Uterus (tissue), 4 donors: ENCODE measurements around the gene NOP16. TPM values are rescaled to one million over a fixed set of nuclear protein-coding genes. Genes with fewer than 3 reads are reported as not detected.

Experiments used
- DNase-seq, 2 donors: peaks; one replicate each; pipeline ENCODE4 v3.0.0-alpha.2; 2019 to 2020
- H3K27ac ChIP-seq, 2 donors: fragments of 200-600 bp; sonication (generic); 1 replicate in 1 of 2; 2 replicates in 1 of 2; pipeline ENCODE4 v1.5.1; 2016 to 2018
- H3K27me3 ChIP-seq, 2 donors: fragments of 200-600 bp; sonication (generic); one replicate each; pipeline ENCODE4 v1.5.1; 2018 to 2019; ENCODE audit warnings: control low read depth in 1 of 2
- H3K36me3 ChIP-seq, 2 donors: fragments of 200-600 bp; sonication (generic); one replicate each; pipeline ENCODE4 v1.5.1; 2019; ENCODE audit warnings: control low read depth in 1 of 2
- H3K4me1 ChIP-seq, 2 donors: fragments of 200-600 bp; sonication (generic); one replicate each; pipeline ENCODE4 v1.5.1; 2018 to 2019; ENCODE audit warnings: control low read depth in 1 of 2
- H3K4me3 ChIP-seq, 2 donors: fragments of 200-600 bp; sonication (generic); 1 replicate in 1 of 2; 2 replicates in 1 of 2; pipeline ENCODE4 v1.5.1; 2018 to 2019; ENCODE audit warnings: mild to moderate bottlenecking in 1 of 2
- H3K9me3 ChIP-seq, 2 donors: fragments of 200-600 bp; sonication (generic); one replicate each; pipeline ENCODE4 v1.5.1; 2019; ENCODE audit warnings: control low read depth in 1 of 2
- CTCF ChIP-seq, 4 experiments: fragments of 200-600 bp in 2 of 4; fragments of 450-650 bp in 2 of 4; sonication (generic) in 2 of 4; IDR thresholded peaks; one replicate each; pipeline ENCODE4 v1.5.1; 2016 to 2019; ENCODE audit warnings: antibody characterized with exemption in 4 of 4, mild to moderate bottlenecking in 2 of 4, moderate library complexity in 1 of 4
- POLR2A ChIP-seq, 2 donors: fragments of 450-650 bp; IDR thresholded peaks; one replicate each; pipeline ENCODE4 v1.6.1; 2016; ENCODE audit warnings: antibody characterized with exemption in 2 of 2, mild to moderate bottlenecking in 1 of 2, moderate library complexity in 1 of 2
- intact Hi-C: fragments of 100-400 bp; cut with DNase I; formaldehyde crosslinking; loops from one replicate; pipeline ENCODE4 v1.15.1; 2023; ENCODE audit warnings: low total_unique reads
- total RNA-seq, 4 donors: library from RNA; depleted of rRNA in 3 of 4; stranded (reverse); fragments of >200 nt in 3 of 4; gene quantifications; one replicate each; pipeline versions ENCODE4 v1.1.0 to v1.2.4, GENCODE V29; 2014 to 2023
- donor health status: DM: yes; HTN: yes; CAD: no.

Gene NOP16
- total RNA-seq, 4 donors from 2014 or later, result 0.51 to 17.8 (median 7.9) TPM

GRCh38 chr5:176391479-176391878, 3.1 kb upstream of the NOP16 start:
- no peaks in the 10 kb centered on the region for H3K27me3 ChIP-seq
- no peak for TF ChIP-seq CTCF (IDR thresholded peaks at IDR 0.05)
- TF ChIP-seq POLR2A (IDR thresholded peaks at IDR 0.05), result no peak
- peaks cover 0 to 5% of the 10 kb centered on the region in 2 donors for H3K4me1 ChIP-seq
- H3K27ac ChIP-seq, result no peak overlapping the region
- H3K4me3 ChIP-seq, result no peak overlapping the region
- no peaks in the 10 kb centered on the region for H3K36me3 ChIP-seq
- DNase-seq, result no peak
- no peaks in the 10 kb centered on the region for H3K9me3 ChIP-seq
- intact Hi-C loops, result no loop called here

- intact Hi-C loops, result no loop called here
- TF ChIP-seq CTCF (IDR thresholded peaks at IDR 0.05) (no peak), POLR2A (IDR thresholded peaks at IDR 0.05) (peak; percentile 64 to 69)
- no peaks in the 10 kb centered on the region for H3K36me3 ChIP-seq
- H3K9me3 ChIP-seq, result no peaks in the 10 kb centered on the region
- no peaks in the 10 kb centered on the region for H3K27me3 ChIP-seq
- peaks cover 0 to 5% of the 10 kb centered on the region in 2 donors for H3K4me1 ChIP-seq
- peak overlapping the region; percentile 96 to 99 for H3K27ac ChIP-seq
- peak overlapping the region; percentile 89 to 97 for H3K4me3 ChIP-seq
- DNase-seq, result no peak
These were observed 1.0 kb upstream of the NOP16 start for GRCh38 chr5:176389135-176390123.

- no peaks in the 10 kb centered on the region for H3K9me3 ChIP-seq
- peak in 1 of 2 donors; percentile 31 for DNase-seq
- H3K4me3 ChIP-seq, result peak overlapping the region; percentile 89 to 97
- TF ChIP-seq POLR2A (IDR thresholded peaks at IDR 0.05) (no peak), CTCF (IDR thresholded peaks at IDR 0.05) (no peak)
- H3K36me3 ChIP-seq, result no peaks in the 10 kb centered on the region
- peaks cover 0 to 5% of the 10 kb centered on the region in 2 donors for H3K4me1 ChIP-seq
- intact Hi-C loops, result no loop called here
- peak overlapping the region; percentile 96 to 99 for H3K27ac ChIP-seq
- no peaks in the 10 kb centered on the region for H3K27me3 ChIP-seq
These were observed 375 bp downstream of the NOP16 start for GRCh38 chr5:176388003-176388443.

GRCh38 chr5:176387384-176387925, 943 bp downstream of the NOP16 start:
- Histone ChIP-seq H3K27ac (no peak overlapping the region), H3K9me3 (no peaks in the 10 kb centered on the region), H3K4me3 (peak overlapping the region; percentile 89 to 97), H3K36me3 (no peaks in the 10 kb centered on the region), H3K27me3 (no peaks in the 10 kb centered on the region), H3K4me1 (peaks cover 0 to 5% of the 10 kb centered on the region in 2 donors)
- no peak for DNase-seq
- intact Hi-C loops, result no loop called here
- TF ChIP-seq POLR2A (IDR thresholded peaks at IDR 0.05) (no peak), CTCF (IDR thresholded peaks at IDR 0.05) (no peak)

GRCh38 chr5:176386491-176386890, 1.9 kb downstream of the NOP16 start:
- no peaks in the 10 kb centered on the region for H3K36me3 ChIP-seq
- no peak overlapping the region for H3K27ac ChIP-seq
- no peaks in the 10 kb centered on the region for H3K9me3 ChIP-seq
- peaks cover 0 to 5% of the 10 kb centered on the region in 2 donors for H3K4me1 ChIP-seq
- no peak overlapping the region for H3K4me3 ChIP-seq
- TF ChIP-seq POLR2A (IDR thresholded peaks at IDR 0.05) (no peak), CTCF (IDR thresholded peaks at IDR 0.05) (no peak)
- no peaks in the 10 kb centered on the region for H3K27me3 ChIP-seq
- no peak for DNase-seq
- intact Hi-C loops, result no loop called here
